HG02970 (cell line): ENCODE data around the gene ATXN1L.
"Not testable (repeated sequence)": the region's sequence is repeated elsewhere in the genome, so short reads cannot be mapped to it uniquely, and the experiment has no call there.

Experiments
- ATAC-seq: cut with Tn5 transposase; IDR thresholded peaks from one replicate; pipeline ENCODE4 v1.9.1; 2021; ENCODE audit warnings: mild to moderate bottlenecking, moderate library complexity, moderate number of reproducible peaks; ENCODE audit not compliant: unreplicated experiment, low FRiP score

Gene ATXN1L, protein sequence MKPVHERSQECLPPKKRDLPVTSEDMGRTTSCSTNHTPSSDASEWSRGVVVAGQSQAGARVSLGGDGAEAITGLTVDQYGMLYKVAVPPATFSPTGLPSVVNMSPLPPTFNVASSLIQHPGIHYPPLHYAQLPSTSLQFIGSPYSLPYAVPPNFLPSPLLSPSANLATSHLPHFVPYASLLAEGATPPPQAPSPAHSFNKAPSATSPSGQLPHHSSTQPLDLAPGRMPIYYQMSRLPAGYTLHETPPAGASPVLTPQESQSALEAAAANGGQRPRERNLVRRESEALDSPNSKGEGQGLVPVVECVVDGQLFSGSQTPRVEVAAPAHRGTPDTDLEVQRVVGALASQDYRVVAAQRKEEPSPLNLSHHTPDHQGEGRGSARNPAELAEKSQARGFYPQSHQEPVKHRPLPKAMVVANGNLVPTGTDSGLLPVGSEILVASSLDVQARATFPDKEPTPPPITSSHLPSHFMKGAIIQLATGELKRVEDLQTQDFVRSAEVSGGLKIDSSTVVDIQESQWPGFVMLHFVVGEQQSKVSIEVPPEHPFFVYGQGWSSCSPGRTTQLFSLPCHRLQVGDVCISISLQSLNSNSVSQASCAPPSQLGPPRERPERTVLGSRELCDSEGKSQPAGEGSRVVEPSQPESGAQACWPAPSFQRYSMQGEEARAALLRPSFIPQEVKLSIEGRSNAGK

DNA sequence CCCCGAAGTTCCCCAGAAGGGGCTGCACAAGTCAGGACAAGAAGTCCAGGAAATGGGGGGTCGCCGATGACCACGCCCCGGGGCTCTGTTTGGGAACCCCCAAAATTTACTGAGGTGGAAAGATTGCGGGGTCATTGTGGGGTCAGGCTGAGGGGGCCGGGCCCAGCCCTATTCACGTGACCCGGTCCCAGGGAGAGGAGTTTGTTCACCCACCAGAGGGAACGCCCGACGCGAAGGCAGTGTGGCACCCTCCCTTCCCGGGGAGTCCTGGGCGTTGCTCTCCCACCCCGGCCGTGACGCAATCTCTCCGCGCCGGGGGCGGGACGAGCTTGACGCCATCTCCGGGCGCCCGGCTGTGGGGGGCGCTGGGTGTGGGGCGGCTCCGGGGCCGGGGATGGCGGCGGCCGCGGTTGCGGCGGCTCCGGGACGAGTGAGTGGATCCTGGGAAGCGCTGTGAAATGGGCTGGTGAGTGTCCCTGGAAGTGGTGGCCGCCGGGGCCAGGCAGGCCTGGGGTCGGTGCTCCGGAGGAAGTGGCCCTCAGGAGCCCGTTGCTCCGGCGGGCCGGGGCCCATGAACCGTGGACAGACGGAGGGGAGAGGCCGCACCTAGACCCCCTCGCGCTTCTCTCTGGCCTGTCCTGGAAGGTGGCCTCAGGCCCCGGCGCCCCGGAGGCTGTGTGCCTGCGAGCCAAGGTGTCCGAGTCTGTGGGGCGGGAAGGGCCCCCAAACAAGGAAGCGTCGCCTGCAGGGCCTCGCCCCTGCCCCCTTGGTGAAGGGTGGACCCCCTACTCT is at the start of gene ATXN1L:
TSS of gene ATXN1L (plus strand) at position 338 of the 792 bp plus-strand sequence. CDS start 3,765 bp downstream, outside the sequence.
- peak; percentile 80 for ATAC-seq

DNA sequence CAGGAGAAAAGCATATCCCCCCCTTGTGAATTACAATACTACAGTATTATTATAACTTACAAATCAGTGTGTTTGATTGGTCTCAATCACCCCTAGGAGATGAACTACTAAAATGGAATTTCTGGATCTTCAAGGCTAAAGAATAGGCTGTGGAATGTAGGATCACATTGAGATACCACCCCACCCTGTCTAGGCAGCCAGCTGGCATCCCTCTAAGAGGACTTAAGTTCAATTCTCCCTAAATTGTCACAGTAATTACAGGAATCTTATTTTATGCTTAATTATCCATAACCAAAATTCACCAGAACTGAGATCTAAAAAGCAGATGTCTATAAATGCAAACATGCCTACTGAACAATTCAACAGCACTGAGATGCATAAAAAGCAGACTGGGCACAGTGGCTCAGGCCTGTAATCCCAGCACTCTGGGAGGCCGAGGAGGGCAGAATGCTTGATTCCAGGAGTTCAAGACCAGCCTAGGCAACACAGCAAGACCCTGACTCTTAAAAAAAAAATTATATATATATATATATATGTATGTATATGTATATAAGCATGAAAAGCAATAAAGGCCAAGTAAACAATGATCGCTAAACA is 49.2 kb upstream of the ATXN1L start:
- ATAC-seq: no peak

DNA sequence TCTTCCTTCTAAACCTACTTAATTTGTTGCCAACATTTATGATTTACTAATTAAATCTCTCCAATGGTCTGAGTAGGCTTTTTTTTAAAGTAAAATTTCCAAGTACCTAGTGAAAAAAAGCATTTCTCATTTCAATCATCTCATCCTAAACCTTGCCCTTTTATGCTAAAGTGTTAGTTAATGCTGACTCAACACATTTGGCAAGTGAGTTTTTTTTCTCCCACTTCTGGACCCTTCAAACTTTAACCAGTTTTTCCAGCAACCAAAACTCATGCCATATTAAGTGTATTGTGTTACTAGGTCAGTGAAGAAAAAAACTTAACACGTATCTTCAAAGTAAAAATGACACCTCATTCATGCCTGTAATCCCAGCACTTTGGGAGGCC is 42.5 kb upstream of the ATXN1L start:
- ATAC-seq: no peak

- peak; percentile 30 for ATAC-seq
Observed at GRCh38 chr16:71807905-71808592, 37.7 kb upstream of the ATXN1L start.

GRCh38 chr16:71808593-71809459 is 37.0 kb upstream of the ATXN1L start, which contains the start of gene AP1G1:
Gene AP1G1, minus strand, starts transcription at chr16:71808834. Its CDS starts 19,355 bp downstream, at chr16:71789479.
- ATAC-seq: peak; percentile 76

DNA sequence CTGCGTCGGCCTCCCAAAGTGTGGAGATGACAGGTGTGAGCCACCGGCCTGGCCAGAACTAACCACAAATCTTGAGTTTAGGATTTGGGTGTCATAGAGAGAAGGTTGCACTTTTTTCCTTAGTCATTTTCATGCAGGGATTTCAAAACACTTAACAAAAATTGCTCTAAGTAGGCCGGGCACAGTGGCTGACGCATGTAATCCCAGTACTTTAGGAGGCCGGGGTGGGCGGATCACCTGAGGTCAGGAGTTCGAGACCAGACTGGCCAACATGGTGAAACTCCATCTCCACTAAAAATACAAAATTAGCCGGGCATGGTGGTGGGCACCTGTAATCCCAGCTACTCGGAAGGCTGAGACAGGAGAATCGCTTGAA is 35.6 kb upstream of the ATXN1L start:
- not testable (repeated sequence) for ATAC-seq

GRCh38 chr16:71811261-71811803 is 34.4 kb upstream of the ATXN1L start:
- no peak for ATAC-seq

GRCh38 chr16:71817155-71817500 is 28.6 kb upstream of the ATXN1L start:
- ATAC-seq: peak; percentile 18

DNA sequence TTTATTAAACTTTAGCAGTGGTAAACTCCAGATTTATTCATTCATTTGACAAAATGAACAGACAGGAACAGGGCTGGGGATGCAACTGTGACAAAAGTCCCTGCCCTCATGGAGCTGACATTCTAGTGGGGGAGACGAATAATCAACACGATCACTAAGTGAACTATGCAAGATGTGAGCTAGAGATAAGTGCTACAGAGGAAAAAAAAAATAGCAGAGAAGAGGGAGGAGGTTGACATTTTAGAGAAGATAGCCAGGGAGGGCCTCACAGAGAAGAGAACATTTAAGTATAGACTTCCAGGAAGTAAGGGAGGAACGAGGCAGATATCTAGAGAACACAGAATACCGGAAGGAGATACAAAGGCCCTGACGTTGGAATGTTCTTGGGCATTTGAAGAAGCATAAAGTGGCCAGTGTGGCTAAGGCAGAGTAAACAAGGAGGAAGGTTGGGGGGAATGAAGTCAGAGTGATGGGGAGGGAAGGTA is 19.2 kb upstream of the ATXN1L start:
- no peak for ATAC-seq

DNA sequence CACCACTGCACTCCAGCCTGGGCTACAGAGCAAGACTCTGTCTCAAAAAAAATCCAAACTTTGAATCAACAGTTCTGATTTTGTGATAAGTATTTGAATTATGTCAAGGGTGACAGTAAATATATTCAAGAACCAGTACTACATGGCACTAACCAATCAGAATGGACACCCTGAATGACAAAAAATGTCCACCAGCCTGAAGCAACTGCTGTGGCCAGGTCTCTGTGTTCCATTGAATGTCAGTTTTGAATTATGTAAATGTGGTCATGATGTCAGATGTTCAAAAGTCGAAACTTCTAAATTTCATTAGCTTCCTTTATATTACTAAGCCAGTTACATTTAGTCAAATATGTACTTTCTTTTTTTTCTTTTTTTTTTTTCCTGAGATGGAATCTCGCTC is 15.4 kb upstream of the ATXN1L start:
- no peak for ATAC-seq

- ATAC-seq: not testable (repeated sequence)
Observed at GRCh38 chr16:71831698-71832097, 14.1 kb upstream of the ATXN1L start.

GRCh38 chr16:71832112-71832511 is 13.7 kb upstream of the ATXN1L start:
- ATAC-seq: not testable (repeated sequence)

DNA sequence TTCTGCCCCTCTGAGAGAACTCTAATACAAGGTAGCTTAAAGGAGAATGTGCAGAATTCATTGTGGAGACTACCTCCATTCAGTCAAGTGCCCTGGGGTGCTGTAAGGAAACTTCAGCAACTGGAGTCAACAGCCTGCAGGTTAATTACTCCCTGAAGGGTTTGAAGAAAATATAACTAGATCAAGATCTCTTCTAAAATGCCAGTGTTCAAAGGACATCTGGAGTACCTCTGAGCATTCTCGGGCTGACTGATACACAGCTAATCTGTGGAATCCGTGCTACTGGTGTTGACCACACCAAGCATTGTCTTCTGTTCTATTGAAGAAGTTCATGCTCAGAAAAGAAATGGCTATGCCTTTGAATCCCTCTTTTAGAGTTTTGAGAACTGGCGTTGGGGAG is 11.5 kb upstream of the ATXN1L start:
- ATAC-seq: no peak

DNA sequence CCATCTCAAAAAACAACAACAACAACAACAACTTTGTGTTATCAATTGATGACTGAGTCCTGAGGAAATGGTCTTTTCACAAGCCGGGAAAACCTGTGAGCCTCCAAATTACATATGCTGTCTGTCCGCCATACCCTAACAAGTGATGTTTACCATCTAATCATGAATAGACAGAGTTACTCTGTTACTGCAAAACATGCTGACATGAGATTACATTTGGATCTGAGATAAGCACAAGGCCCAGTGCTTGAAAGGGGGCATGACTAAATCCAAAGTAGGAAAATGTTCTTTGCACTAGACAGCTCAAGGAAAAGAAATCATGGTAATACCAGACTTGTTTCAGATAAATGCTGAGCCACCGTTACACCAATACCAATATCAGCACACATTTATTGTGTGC is 8.6 kb upstream of the ATXN1L start:
- no peak for ATAC-seq

- ATAC-seq: no peak
Observed at GRCh38 chr16:71840052-71840451, 5.7 kb upstream of the ATXN1L start.

DNA sequence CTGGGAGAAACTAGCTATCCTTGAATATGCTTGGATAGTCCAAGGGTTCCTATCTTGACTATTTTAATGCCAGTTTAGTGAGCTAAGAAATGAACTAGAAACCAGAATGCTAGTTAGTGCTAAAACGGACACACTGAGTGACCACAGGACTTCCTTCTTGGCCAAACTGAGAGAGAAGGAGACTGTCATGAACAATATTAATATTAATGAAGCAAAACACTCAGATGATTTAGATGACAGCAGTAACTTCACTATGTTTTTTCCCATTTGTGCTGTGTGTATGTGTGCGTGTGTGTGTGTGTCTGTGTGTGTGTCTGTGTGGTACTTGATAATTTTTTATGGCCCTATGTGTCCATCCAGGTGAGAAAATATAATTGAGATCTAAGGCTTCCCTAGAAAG is 2.2 kb upstream of the ATXN1L start:
- ATAC-seq: no peak

- no peak for ATAC-seq
Observed at GRCh38 chr16:71846431-71846830, 655 bp downstream of the ATXN1L start.

GRCh38 chr16:71847096-71847495 is 1.3 kb downstream of the ATXN1L start:
- no peak for ATAC-seq

DNA sequence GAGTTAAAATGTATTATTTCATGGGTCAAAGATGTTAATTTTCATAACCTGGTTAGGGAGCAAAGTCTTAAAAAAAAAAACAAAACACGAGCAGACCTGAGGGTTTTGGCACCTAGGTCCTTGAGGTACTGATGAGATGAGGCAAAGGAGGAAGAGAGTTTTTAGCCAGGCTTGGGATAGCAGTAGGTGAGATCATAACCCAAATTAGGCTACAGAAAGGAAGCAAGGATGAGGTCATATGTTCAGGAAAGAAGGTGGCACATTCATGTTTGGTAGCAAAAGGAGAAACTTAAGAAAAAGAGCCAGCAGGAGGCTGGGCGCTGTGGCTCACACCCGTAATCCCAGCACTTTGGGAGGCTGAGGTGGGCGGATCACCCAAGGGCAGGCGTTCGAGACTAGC is 2.8 kb downstream of the ATXN1L start:
- no peak for ATAC-seq
